Stimulated activated CD8-positive, alpha-beta memory T cell treated with anti-CD3 and anti-CD28 coated beads, Interleukin-4, amount 100 ng/mL, for 4 hours (primary cell): ENCODE data around the gene ACSM2B.
"Not testable (repeated sequence)": the region's sequence is repeated elsewhere in the genome, so short reads cannot be mapped to it uniquely, and the experiment has no call there.

Experiments
- DNase-seq, 2 donors: peaks; one replicate each; pipeline ENCODE4 v3.0.0-alpha.2; 2020; ENCODE audit warnings: low read depth in 2 of 2, low spot score in 1 of 2

Gene ACSM2B

GRCh38 chr16:20595694-20596093 is 19.5 kb upstream of the ACSM2B start:
- not testable (repeated sequence) for DNase-seq

GRCh38 chr16:20595068-20595467 is 18.9 kb upstream of the ACSM2B start:
- DNase-seq: not testable (repeated sequence)

DNA sequence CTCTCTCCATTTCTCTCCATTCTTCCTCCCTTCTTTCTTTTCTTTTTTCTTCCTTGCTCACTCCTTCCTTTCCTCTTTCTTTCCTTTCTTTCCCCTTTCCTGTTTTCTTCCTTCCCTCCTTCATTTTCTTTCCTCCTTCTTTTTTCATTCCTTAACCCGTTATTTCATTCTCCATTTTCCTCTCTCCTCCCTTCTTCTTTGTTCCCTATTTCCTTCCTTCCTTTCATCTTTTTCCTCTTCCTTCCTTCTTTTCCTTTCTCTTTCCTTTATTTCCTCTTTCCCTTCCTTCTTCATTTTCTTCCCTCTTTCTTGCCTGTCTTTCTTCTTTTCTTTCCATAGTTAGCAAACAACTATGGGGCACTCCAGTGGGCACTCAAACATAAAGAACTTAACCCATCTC is 16.6 kb upstream of the ACSM2B start:
- not testable (repeated sequence) for DNase-seq

DNA sequence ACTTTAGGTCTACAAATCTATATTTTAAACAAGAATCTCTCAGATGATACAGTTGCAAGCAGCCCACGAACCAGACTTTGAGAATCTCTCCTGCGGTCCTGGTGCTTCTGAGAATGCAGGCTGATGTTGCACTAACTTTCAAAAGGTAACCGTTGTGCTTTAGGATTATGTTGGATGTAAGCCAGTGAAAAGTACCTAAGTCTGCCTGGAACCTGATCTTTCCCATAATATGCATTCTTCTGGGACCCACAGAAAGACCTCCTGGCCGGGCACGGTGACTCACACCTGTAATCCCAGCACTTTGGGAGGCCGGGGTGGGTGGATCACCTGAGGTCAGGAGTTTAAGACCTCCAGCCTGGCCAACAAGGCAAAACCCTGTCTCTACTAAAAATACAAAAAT is 13.3 kb upstream of the ACSM2B start:
- DNase-seq: not testable (repeated sequence)

DNA sequence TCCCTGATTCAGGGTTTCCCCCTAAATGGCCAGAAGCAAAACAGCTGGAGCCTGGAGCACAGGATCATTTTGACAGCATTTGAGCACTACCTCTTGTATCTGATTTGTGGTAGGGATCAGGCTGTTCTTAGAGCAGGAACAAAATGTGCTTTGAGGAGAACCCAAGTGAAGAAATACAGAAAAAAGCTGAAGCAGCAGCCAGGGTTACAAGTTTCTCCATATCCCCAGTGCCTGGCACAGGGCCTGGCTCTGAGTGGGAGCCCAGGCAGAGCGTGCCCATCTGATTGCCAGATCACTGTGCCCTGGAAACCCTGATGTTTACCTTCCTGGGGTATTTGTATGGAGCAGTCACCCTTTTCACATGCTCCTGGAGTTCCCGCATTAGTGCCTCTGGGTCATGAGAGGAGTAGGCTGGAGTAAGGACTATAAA is 11.5 kb upstream of the ACSM2B start:
- DNase-seq: not testable (repeated sequence)

GRCh38 chr16:20586716-20587115 is 10.5 kb upstream of the ACSM2B start:
- not testable (repeated sequence) for DNase-seq

DNA sequence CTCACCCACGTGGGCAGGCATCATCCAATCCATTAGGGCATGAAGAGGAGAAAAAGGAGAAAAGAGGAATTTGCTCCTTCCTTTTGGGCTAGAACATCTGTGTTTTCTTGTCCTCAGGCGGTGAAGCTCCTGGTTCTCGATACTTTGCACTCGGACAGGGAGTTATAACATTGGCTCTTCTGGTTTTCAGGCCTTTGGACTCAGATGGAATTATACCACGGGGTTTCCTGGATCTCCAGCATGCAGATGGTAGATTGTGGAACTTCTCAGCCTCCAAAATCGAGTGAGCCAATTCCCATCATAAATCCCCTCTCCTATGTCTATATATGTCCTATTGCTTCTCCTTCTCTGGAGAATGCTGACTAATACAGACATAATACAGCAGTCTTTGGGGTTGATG is 9.9 kb upstream of the ACSM2B start:
- not testable (repeated sequence) for DNase-seq

GRCh38 chr16:20580487-20581259 is 4.5 kb upstream of the ACSM2B start:
- not testable (repeated sequence) for DNase-seq

- DNase-seq: not testable (repeated sequence)
Observed at GRCh38 chr16:20578091-20578490, 1.9 kb upstream of the ACSM2B start.

DNA sequence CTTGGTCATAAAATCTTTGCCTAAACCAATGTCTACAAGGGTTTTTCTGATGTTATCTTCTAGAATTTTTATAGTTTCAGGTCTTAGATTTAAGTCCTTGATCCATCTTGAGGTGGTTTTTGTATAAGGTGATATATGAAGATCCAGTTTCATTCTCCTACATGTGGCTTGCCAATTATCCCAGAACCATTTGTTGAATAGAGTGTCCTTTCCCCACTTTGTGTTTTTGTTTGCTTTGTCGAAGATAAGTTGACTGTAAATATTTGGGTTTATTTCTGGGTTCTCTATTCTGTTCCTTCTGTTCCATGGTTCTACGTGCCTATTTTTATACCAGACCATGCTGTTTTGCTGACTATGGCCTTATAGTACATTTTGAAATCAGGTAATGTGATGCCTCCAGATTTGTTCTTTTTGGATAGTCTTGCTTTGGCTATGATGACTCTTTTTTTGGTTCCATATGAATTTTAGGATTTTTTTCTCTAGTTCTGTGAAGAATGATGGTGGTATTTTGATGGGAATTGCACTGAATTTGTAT is 7.0 kb downstream of the ACSM2B start:
- not testable (repeated sequence) for DNase-seq

DNA sequence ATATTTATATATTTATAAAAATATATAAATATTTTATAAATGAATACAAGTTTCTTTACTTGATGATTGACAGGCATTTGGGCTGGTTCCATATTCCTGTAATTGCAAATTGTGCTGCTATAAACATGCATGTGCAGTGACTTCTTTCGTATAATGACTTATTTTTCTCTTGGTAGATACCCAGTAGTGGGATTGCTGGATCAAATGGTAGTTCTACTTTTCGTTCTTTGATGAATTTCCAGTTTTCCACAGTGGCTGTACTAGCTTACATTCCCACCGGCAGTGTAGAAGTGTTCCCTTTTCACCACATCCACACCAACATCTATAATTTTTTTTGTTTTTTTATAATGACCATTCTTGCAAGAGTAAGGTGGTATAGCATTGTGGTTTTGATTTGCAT is 7.8 kb downstream of the ACSM2B start:
- no peak for DNase-seq

DNA sequence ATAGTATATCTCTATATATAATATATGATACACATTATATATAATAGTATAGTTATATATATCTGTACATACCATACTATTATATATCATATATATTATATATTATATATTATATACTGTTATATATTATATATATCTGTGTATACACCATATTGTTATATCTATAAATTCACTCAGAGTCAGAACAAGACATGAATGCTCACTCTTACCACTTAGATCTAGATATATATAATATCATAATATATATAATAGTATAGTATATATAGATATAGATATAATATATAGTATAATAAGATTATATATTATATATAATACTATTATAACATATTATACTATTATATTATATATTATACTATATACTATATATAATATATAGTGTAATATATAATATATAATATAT is 9.3 kb downstream of the ACSM2B start:
- DNase-seq: no peak

- not testable (repeated sequence) for DNase-seq
Observed at GRCh38 chr16:20565334-20565733, 10.8 kb downstream of the ACSM2B start.

DNA sequence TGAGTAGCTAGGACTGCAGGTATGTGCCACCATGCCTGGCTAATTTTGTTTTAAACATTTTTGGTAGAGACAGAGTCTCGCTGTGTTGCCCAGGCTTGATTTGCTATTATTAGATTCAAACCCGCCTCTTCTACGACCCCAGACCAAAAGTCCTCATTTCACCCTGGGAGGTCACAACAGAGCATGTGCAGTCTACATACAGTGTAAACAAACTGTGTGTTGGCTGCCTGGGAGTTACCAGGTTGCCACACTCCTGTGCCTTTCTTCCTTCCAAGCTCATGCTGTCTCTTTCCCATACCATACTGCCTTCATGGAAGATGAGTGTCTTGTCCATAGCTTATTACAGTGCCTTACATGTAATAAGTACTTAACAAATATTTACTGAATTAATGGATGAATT is 11.9 kb downstream of the ACSM2B start:
- not testable (repeated sequence) for DNase-seq

DNA sequence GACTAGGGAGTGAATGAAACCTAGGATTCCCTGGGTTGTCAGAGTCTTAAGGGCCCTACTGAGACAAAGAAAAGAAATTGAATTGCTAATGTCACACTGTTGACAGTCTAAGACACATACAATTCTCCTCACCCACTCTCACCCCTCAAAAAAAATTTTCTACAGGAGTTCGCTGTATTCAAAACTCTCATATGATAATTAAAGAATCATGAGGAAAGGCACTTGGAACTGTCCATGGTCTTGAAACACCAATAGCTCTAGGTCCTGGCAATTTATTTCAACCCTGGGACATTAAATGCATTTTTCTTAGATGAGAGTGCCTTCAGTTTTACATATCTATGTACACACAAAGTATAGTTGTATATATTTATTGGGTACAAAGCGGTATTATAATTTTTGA is 20.5 kb downstream of the ACSM2B start:
- not testable (repeated sequence) for DNase-seq

DNA sequence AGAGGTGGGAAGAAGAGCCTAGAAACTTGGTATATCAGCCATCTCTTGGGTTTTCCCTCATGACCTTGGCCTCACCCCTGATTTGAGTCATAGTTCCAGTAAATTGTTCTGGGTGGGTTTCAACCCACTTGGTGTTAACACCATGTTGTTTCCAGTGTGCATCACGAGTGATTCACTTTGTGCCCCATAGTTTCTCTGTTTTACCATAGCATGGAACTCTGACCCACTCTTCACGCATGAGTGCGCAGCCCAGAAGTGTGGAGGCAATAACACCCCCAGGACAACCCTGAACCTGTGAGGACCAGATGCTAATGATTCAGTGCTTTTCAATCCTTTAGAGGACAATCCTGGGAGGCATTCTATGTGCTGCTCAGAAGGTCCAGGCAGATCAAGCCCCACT is 21.5 kb downstream of the ACSM2B start:
- DNase-seq: not testable (repeated sequence)

DNA sequence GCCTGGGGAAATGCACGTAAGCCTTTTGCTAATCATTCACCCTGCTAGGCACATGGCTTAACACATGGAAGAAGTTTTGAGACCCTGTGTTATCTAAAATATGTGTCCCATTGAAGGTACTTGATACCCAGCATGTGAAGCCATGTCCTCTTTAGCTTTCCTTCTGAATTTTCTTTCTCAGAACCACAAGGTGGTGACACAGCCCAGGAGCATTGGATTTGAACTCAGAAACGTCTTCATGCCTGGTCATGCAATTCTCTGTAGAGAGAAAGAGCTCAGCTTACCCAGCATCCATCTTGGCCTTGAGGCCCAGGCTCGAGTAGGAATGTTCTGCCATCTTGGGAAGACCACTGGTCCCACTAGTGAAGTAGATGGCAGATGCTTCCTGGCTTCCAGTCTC is 22.7 kb downstream of the ACSM2B start:
- not testable (repeated sequence) for DNase-seq

GRCh38 chr16:20546951-20547350 is 29.2 kb downstream of the ACSM2B start:
- DNase-seq: not testable (repeated sequence)

DNA sequence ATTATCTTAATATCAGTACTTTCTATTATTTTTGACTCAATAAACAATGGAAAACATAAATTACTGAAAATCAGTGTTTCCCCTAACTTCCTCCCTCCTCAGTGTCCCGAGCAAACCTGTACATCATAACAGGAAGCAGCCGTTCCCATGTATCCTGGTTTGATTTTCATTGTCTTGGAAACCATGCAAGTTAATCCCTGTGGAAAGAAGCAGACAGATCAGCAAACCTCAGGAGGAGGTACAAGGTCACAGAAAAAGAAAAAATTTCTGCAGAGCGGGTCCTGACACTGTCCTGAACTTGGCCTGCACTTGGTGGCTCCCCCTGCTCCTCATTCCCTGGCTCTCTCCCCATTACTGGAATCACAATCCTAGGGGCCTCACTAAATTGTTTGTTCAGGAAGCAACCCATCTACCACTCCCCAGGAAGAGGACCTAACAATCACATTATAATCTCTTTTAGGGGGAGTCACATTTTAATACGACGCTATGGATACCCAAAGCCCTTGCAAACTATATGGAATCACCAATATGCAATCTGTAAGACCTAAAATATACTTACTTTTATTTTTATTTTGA is 29.8 kb downstream of the ACSM2B start:
- DNase-seq: not testable (repeated sequence)

DNA sequence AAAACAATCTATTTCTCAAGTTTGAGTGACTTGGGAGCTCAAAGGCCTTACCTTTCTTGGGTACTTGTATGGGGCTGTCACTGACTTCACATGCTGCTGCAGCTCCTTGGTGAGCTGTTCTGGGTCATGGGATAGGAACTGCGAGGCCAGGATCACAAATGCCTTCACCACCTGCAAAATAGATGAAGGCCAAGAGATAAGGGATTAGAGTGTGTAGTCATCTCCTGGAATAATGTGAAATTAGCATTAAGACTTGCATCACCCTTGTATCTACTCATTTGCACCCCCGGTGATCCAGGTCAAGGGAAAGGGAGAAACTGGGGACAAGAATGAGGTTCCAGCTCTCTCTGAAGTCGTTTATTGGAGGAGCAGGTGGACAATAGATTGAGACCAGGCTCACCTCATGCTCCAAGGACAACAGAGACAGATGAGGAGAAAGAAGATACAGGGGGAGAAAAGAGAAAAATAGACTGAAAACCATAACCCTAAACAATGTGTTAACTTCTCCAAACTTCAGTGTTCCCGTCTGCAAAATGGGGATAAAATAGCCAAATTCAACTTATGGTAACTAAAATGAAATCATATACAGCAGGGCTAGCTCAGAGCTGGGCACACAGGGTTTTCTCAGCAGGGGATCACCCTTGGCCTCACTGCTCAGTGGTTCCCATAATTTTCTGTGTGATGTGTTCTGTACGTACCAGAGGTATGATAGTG is 35.4 kb downstream of the ACSM2B start:
- not testable (repeated sequence) for DNase-seq

- DNase-seq: no peak
Observed at GRCh38 chr16:20538687-20539086, 37.5 kb downstream of the ACSM2B start.

- DNase-seq: no peak
Observed at GRCh38 chr16:20538181-20538580, 38.0 kb downstream of the ACSM2B start.
